ENCODE results near the gene CD74. TPM values are rescaled to one million over a fixed set of nuclear protein-coding genes. Genes with fewer than 3 reads are reported as not detected.

The CD74 gene
- total RNA-seq, 6 donors from 2014 or later, result 957 to 4,783 (median 3,180) TPM

DNA sequence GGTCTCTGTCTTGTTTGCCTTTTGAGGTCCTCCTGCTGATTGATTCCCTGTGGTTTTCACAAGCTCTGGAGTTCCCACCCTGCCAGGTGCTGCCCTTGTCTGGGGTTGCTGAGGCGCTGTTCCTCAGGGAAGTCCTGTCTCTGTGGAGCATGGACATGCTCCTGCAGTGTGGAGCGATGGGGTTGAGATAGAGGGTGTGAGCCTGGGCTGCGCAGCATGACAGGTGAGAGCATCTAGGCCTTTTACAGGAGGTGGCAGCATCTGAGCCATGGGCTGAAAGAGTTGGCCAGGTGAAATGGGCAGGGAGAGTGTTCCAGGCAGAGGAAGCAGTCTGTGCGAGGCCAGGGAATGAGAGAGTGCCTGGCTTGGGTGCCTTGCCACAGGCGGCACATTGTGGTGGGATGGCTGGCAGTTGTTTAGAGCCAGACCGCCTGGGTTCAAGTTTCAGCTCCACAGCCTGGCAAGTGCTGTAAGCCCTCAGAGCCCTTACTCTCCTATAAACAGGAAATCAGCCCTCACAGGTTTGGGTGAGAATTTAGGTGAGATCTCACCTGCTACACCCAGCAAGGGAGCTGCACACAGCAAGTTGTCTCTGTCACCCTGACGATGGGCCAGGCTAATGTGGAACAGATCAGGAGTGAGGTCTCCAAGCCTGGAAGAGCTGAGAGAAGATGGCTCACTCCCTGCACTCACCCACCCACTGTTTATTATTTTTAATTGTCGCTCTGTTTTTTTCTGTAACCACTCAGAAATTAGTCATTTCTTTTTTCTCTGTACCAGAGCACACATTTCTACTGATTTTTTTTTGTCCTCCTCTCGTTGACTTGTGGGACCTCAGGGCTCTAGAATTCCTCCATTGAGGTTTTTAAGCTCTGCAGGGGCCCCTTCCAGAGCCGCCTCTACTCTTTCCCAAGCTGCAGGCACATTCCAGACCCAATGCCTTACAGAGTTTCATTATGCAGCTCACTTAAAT, 35.6 kb downstream of the CD74 start:
- TF ChIP-seq, protein P1, sequence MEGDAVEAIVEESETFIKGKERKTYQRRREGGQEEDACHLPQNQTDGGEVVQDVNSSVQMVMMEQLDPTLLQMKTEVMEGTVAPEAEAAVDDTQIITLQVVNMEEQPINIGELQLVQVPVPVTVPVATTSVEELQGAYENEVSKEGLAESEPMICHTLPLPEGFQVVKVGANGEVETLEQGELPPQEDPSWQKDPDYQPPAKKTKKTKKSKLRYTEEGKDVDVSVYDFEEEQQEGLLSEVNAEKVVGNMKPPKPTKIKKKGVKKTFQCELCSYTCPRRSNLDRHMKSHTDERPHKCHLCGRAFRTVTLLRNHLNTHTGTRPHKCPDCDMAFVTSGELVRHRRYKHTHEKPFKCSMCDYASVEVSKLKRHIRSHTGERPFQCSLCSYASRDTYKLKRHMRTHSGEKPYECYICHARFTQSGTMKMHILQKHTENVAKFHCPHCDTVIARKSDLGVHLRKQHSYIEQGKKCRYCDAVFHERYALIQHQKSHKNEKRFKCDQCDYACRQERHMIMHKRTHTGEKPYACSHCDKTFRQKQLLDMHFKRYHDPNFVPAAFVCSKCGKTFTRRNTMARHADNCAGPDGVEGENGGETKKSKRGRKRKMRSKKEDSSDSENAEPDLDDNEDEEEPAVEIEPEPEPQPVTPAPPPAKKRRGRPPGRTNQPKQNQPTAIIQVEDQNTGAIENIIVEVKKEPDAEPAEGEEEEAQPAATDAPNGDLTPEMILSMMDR (IDR thresholded peaks at IDR 0.05), result no peak
- TF ChIP-seq EP300 (IDR thresholded peaks at IDR 0.05) (no peak), POLR2A (IDR thresholded peaks at IDR 0.05) (no peak), POLR2AphosphoS5 (IDR thresholded peaks at IDR 0.05) (no peak)
- Histone ChIP-seq H3K27me3 (no peaks in the 10 kb centered on the region), H3K27ac (no peak overlapping the region), H3K4me1 (no peaks in the 10 kb centered on the region), H3K9me3 (no peaks in the 10 kb centered on the region), H3K4me3 (no peak overlapping the region), H3K36me3 (peaks cover 38 to 100% (median 96%) of the 10 kb centered on the region in 4 donors)
- ATAC-seq (ENCODE audit: low FRiP score in 2 of 2), result no peak
- no peak for DNase-seq
- 76 to 82% methylated on average over 8 to 10 of the region's 10 CpGs for WGBS, 2 donors

DNA sequence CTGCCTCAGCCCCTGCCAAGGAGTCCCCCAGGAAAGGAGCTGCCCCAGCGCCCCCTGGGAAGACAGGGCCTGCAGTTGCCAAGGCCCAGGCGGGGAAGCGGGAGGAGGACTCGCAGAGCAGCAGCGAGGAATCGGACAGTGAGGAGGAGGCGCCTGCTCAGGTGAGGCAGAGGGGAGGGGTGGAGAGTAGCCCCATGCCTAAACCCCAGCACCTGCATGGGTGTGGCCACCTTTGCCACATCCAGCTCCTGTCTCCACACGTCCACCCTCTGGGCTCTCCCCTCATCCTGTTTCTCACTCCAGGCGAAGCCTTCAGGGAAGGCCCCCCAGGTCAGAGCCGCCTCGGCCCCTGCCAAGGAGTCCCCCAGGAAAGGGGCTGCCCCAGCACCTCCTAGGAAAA, 38.1 kb downstream of the CD74 start:
- no peaks in the 10 kb centered on the region for H3K4me1 ChIP-seq
- 95 to 98% methylated on average over 11 of the region's 11 CpGs for WGBS, 2 donors
- no peaks in the 10 kb centered on the region for H3K27me3 ChIP-seq
- DNase-seq, result no peak
- no peak overlapping the region for H3K27ac ChIP-seq
- TF ChIP-seq POLR2A (IDR thresholded peaks at IDR 0.05) (no peak), POLR2AphosphoS5 (IDR thresholded peaks at IDR 0.05) (no peak), EP300 (IDR thresholded peaks at IDR 0.05) (no peak)
- TF ChIP-seq, protein P1 (IDR thresholded peaks at IDR 0.05), result no peak
- no peak overlapping the region for H3K4me3 ChIP-seq
- peak in 1 of 2 donors; percentile 28 for ATAC-seq (ENCODE audit: low FRiP score in 2 of 2)
- H3K36me3 ChIP-seq, result peaks cover 25 to 100% (median 92%) of the 10 kb centered on the region in 4 donors
- no peaks in the 10 kb centered on the region for H3K9me3 ChIP-seq

DNA sequence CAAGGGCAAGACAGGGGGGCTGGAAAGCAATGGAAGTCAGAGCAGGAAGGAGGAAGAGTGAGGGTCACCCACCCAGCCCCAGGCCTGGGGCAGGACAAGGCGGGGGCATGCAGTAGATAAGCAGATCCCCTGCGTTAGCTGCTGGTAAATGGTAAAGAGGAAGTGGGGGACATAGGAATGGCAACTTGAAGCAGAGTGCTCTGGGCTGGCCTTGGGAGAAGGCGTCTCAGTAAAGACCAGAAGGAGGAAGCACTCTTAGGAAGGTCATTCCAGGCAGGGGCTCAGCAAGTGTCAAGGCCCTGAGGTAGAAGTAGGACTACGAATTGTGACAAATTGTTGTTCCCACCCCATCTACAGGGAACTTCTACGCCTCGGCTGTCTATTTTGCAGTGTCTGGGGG, 40.1 kb downstream of the CD74 start:
- no peaks in the 10 kb centered on the region for H3K9me3 ChIP-seq
- no peak overlapping the region for H3K4me3 ChIP-seq
- H3K27ac ChIP-seq, result peak overlapping the region in 1 of 4 donors; percentile 31
- H3K4me1 ChIP-seq, result no peaks in the 10 kb centered on the region
- H3K36me3 ChIP-seq, result peaks cover 24 to 100% (median 94%) of the 10 kb centered on the region in 4 donors
- DNase-seq (no peak), ATAC-seq (ENCODE audit: low FRiP score in 2 of 2) (peak in 1 of 2 donors; percentile 9)
- H3K27me3 ChIP-seq, result no peaks in the 10 kb centered on the region
- WGBS, 2 donors, result 87 to 96% methylated on average over 6 of the region's 6 CpGs
- no peak for TF ChIP-seq POLR2A (IDR thresholded peaks at IDR 0.05)
- no peak for TF ChIP-seq EP300 (IDR thresholded peaks at IDR 0.05)
- TF ChIP-seq, protein P1 (IDR thresholded peaks at IDR 0.05), result no peak
- no peak for TF ChIP-seq POLR2AphosphoS5 (IDR thresholded peaks at IDR 0.05)

DNA sequence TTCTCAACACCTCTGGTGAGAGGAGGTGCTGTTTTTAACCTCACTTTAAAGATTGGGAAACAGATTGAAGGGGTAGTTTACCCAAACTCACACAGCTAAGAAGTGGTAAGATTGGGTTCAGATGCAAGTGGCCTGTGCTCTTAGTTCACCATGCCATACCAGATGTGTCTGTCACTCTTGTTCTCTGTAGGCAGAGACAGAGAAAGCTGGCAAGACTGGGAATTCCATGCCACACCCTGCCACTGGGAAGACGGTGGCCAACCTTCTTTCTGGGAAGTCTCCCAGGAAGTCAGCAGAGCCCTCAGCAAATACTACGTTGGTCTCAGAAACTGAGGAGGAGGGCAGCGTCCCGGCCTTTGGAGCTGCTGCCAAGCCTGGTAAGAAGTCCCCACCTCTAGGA, 44.2 kb downstream of the CD74 start:
- 98 to 100% methylated on average over 4 of the region's 4 CpGs for WGBS, 2 donors
- no peaks in the 10 kb centered on the region for H3K9me3 ChIP-seq
- peaks cover 20 to 95% (median 89%) of the 10 kb centered on the region in 4 donors for H3K36me3 ChIP-seq
- DNase-seq (no peak), ATAC-seq (ENCODE audit: low FRiP score in 2 of 2) (no peak)
- H3K4me3 ChIP-seq, result no peak overlapping the region
- H3K4me1 ChIP-seq, result no peaks in the 10 kb centered on the region
- H3K27me3 ChIP-seq, result no peaks in the 10 kb centered on the region
- TF ChIP-seq, protein P1 (IDR thresholded peaks at IDR 0.05), result no peak
- no peak for TF ChIP-seq EP300 (IDR thresholded peaks at IDR 0.05)
- no peak for TF ChIP-seq POLR2AphosphoS5 (IDR thresholded peaks at IDR 0.05)
- no peak for TF ChIP-seq POLR2A (IDR thresholded peaks at IDR 0.05)
- H3K27ac ChIP-seq, result no peak overlapping the region
